Measurements from ENCODE around the gene ZNF785.
"Not testable (repeated sequence)": the region's sequence is repeated elsewhere in the genome, so short reads cannot be mapped to it uniquely, and the experiment has no call there.

Gene ZNF785

GRCh38 chr16:30546115-30546514 is 39.4 kb downstream of the ZNF785 start:
- no peak for DNase-seq
- Mint-ChIP-seq H3K4me3 (no peak overlapping the region), H3K36me3 (ENCODE audit: low read depth) (no peaks in the 10 kb centered on the region), H3K4me1 (peaks cover 10% of the 10 kb centered on the region), H3K27me3 (no peaks in the 10 kb centered on the region), H3K27ac (no peak overlapping the region), H3K9me3 (no peaks in the 10 kb centered on the region)
- ATAC-seq, result no peak

GRCh38 chr16:30543067-30543466 is 42.4 kb downstream of the ZNF785 start:
- H3K9me3 Mint-ChIP-seq, result no peaks in the 10 kb centered on the region
- peaks cover under 1% of the 10 kb centered on the region for H3K4me1 Mint-ChIP-seq
- ATAC-seq (no peak), DNase-seq (no peak)
- H3K27ac Mint-ChIP-seq, result no peak overlapping the region
- H3K36me3 Mint-ChIP-seq (ENCODE audit: low read depth), result no peaks in the 10 kb centered on the region
- no peak overlapping the region for H3K4me3 Mint-ChIP-seq
- no peaks in the 10 kb centered on the region for H3K27me3 Mint-ChIP-seq

- no peaks in the 10 kb centered on the region for H3K27me3 Mint-ChIP-seq
- peaks cover 11% of the 10 kb centered on the region for H3K4me1 Mint-ChIP-seq
- DNase-seq (no peak), ATAC-seq (no peak)
- H3K36me3 Mint-ChIP-seq (ENCODE audit: low read depth), result peaks cover 10% of the 10 kb centered on the region
- H3K4me3 Mint-ChIP-seq, result no peak overlapping the region
- H3K9me3 Mint-ChIP-seq, result no peaks in the 10 kb centered on the region
- no peak overlapping the region for H3K27ac Mint-ChIP-seq
Measured at GRCh38 chr16:30541502-30542329, 43.8 kb downstream of the ZNF785 start.

GRCh38 chr16:30540916-30541464 is 44.5 kb downstream of the ZNF785 start:
- H3K27ac Mint-ChIP-seq, H3K9me3 Mint-ChIP-seq, DNase-seq, H3K27me3 Mint-ChIP-seq, H3K4me3 Mint-ChIP-seq, ATAC-seq: not testable (repeated sequence)
- peaks cover 19% of the 10 kb centered on the region for H3K4me1 Mint-ChIP-seq
- H3K36me3 Mint-ChIP-seq (ENCODE audit: low read depth), result peaks cover 17% of the 10 kb centered on the region

GRCh38 chr16:30539986-30540526 is 45.4 kb downstream of the ZNF785 start:
- H3K4me1 Mint-ChIP-seq, result peaks cover 23% of the 10 kb centered on the region
- not testable (repeated sequence) for DNase-seq, H3K4me3 Mint-ChIP-seq, H3K9me3 Mint-ChIP-seq, ATAC-seq, H3K27me3 Mint-ChIP-seq, H3K27ac Mint-ChIP-seq
- H3K36me3 Mint-ChIP-seq (ENCODE audit: low read depth), result peaks cover 21% of the 10 kb centered on the region

- peaks cover 26% of the 10 kb centered on the region for H3K4me1 Mint-ChIP-seq
- no peaks in the 10 kb centered on the region for H3K27me3 Mint-ChIP-seq
- H3K4me3 Mint-ChIP-seq, result no peak overlapping the region
- no peak for ATAC-seq
- no peak overlapping the region for H3K27ac Mint-ChIP-seq
- DNase-seq, result no peak
- peaks cover 23% of the 10 kb centered on the region for H3K36me3 Mint-ChIP-seq (ENCODE audit: low read depth)
- H3K9me3 Mint-ChIP-seq, result no peaks in the 10 kb centered on the region
Measured at GRCh38 chr16:30539000-30539964, 46.2 kb downstream of the ZNF785 start.

GRCh38 chr16:30536391-30537024 is 49.0 kb downstream of the ZNF785 start:
- peak overlapping the region; percentile 99 for H3K27ac Mint-ChIP-seq
- not testable (repeated sequence) for H3K9me3 Mint-ChIP-seq, H3K27me3 Mint-ChIP-seq, DNase-seq, ATAC-seq
- H3K4me3 Mint-ChIP-seq, result peak overlapping the region; percentile 96
- H3K4me1 Mint-ChIP-seq, result peaks cover 34% of the 10 kb centered on the region
- peaks cover 26% of the 10 kb centered on the region for H3K36me3 Mint-ChIP-seq (ENCODE audit: low read depth)

GRCh38 chr16:30535777-30536190 is 49.7 kb downstream of the ZNF785 start:
- Mint-ChIP-seq H3K27ac (peak overlapping the region; percentile 99), H3K4me3 (peak overlapping the region; percentile 96), H3K36me3 (ENCODE audit: low read depth) (peaks cover 32% of the 10 kb centered on the region), H3K9me3 (no peaks in the 10 kb centered on the region), H3K4me1 (peaks cover 39% of the 10 kb centered on the region), H3K27me3 (no peaks in the 10 kb centered on the region)
- ATAC-seq, result peak; percentile 74
- peak; percentile 68 for DNase-seq

GRCh38 chr16:30535106-30535776 is 50.3 kb downstream of the ZNF785 start:
- peaks cover 35% of the 10 kb centered on the region for H3K36me3 Mint-ChIP-seq (ENCODE audit: low read depth)
- ATAC-seq (peak; percentile 9), DNase-seq (no peak)
- no peaks in the 10 kb centered on the region for H3K9me3 Mint-ChIP-seq
- H3K4me3 Mint-ChIP-seq, result peak overlapping the region; percentile 96
- H3K27me3 Mint-ChIP-seq, result no peaks in the 10 kb centered on the region
- H3K27ac Mint-ChIP-seq, result peak overlapping the region; percentile 99
- H3K4me1 Mint-ChIP-seq, result peaks cover 45% of the 10 kb centered on the region

GRCh38 chr16:30534368-30535105 is 51.0 kb downstream of the ZNF785 start, which contains the start of gene ZNF747:
ZNF747 (minus strand) TSS chr16:30534858; CDS start chr16:30534679, 179 bp downstream.
- no peaks in the 10 kb centered on the region for H3K27me3 Mint-ChIP-seq
- peak within 1 kb of the TSS; percentile 96 for H3K4me3 Mint-ChIP-seq
- no peaks in the 10 kb centered on the region for H3K9me3 Mint-ChIP-seq
- DNase-seq, result peak; percentile 93
- H3K36me3 Mint-ChIP-seq (ENCODE audit: low read depth), result peaks cover 35% of the 10 kb centered on the region
- H3K27ac Mint-ChIP-seq, result peak within 1 kb of the TSS; percentile 99
- peak; percentile 71 for ATAC-seq
- H3K4me1 Mint-ChIP-seq, result peaks cover 49% of the 10 kb centered on the region

- DNase-seq (peak; percentile 20), ATAC-seq (peak; percentile 18)
- Mint-ChIP-seq H3K27ac (peak overlapping the region; percentile 89), H3K4me1 (peaks cover 51% of the 10 kb centered on the region), H3K36me3 (ENCODE audit: low read depth) (peaks cover 35% of the 10 kb centered on the region), H3K9me3 (no peaks in the 10 kb centered on the region), H3K4me3 (peak overlapping the region; percentile 96), H3K27me3 (no peaks in the 10 kb centered on the region)
Measured at GRCh38 chr16:30533748-30534367, 51.6 kb downstream of the ZNF785 start.

GRCh38 chr16:30533146-30533522 is 52.4 kb downstream of the ZNF785 start:
- DNase-seq (no peak), ATAC-seq (no peak)
- peaks cover 57% of the 10 kb centered on the region for H3K4me1 Mint-ChIP-seq
- H3K36me3 Mint-ChIP-seq (ENCODE audit: low read depth), result peaks cover 35% of the 10 kb centered on the region
- no peaks in the 10 kb centered on the region for H3K9me3 Mint-ChIP-seq
- peak overlapping the region; percentile 83 for H3K27ac Mint-ChIP-seq
- no peaks in the 10 kb centered on the region for H3K27me3 Mint-ChIP-seq
- H3K4me3 Mint-ChIP-seq, result peak overlapping the region; percentile 79
